ENCODE data around the gene HYAL1. TPM values are rescaled to one million over a fixed set of nuclear protein-coding genes. Genes with fewer than 3 reads are reported as not detected.

Gene HYAL1
- total and polyA plus RNA-seq, 4 donors = 1.6 to 51.2 (median 26.2) TPM

- TF ChIP-seq, protein P1, sequence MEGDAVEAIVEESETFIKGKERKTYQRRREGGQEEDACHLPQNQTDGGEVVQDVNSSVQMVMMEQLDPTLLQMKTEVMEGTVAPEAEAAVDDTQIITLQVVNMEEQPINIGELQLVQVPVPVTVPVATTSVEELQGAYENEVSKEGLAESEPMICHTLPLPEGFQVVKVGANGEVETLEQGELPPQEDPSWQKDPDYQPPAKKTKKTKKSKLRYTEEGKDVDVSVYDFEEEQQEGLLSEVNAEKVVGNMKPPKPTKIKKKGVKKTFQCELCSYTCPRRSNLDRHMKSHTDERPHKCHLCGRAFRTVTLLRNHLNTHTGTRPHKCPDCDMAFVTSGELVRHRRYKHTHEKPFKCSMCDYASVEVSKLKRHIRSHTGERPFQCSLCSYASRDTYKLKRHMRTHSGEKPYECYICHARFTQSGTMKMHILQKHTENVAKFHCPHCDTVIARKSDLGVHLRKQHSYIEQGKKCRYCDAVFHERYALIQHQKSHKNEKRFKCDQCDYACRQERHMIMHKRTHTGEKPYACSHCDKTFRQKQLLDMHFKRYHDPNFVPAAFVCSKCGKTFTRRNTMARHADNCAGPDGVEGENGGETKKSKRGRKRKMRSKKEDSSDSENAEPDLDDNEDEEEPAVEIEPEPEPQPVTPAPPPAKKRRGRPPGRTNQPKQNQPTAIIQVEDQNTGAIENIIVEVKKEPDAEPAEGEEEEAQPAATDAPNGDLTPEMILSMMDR (IDR thresholded peaks at IDR 0.05; ENCODE audit: control extremely low read depth, extremely low read depth) = peak; percentile 2
- peaks cover 3 to 35% (median 8%) of the 10 kb centered on the region in 4 donors for H3K36me3 ChIP-seq (ENCODE audit: control insufficient read depth in 4 of 4, insufficient read depth in 4 of 4, low read length in 4 of 4)
- DNase-seq = peak; percentile 98
- peak within 1 kb of the TSS; percentile 83 to 94 for H3K27ac ChIP-seq (ENCODE audit: low read depth in 1 of 2, low read length in 1 of 2)
- peaks cover 0 to 14% (median 0%) of the 10 kb centered on the region in 5 donors for H3K4me1 ChIP-seq (ENCODE audit: control insufficient read depth in 5 of 5, insufficient read depth in 5 of 5, low read length in 5 of 5)
- no peaks in the 10 kb centered on the region for H3K9me3 ChIP-seq (ENCODE audit: control insufficient read depth in 4 of 4, insufficient read depth in 3 of 4, low read length in 3 of 4)
- peak; percentile 98 for ATAC-seq (ENCODE audit: insufficient read depth, low FRiP score)
- peak within 1 kb of the TSS; percentile 81 for H3K4me3 ChIP-seq
- WGBS, 2 donors = 2% methylated on average over 49 to 67 of the region's 67 CpGs
- H3K27me3 ChIP-seq (ENCODE audit: control insufficient read depth in 3 of 3, insufficient read depth in 3 of 3, low read length in 2 of 3) = no peaks in the 10 kb centered on the region
- peak within 1 kb of the TSS; percentile 20 to 61 for H3K9ac ChIP-seq (ENCODE audit: insufficient read depth in 1 of 2, low read length in 2 of 2)
Observed at GRCh38 chr3:50292159-50293078, 11.0 kb downstream of the HYAL1 start, which contains the start of gene IFRD2. Gene IFRD2, minus strand, starts transcription at chr3:50292429. Its CDS starts 155 bp downstream, at chr3:50292274.

DNA sequence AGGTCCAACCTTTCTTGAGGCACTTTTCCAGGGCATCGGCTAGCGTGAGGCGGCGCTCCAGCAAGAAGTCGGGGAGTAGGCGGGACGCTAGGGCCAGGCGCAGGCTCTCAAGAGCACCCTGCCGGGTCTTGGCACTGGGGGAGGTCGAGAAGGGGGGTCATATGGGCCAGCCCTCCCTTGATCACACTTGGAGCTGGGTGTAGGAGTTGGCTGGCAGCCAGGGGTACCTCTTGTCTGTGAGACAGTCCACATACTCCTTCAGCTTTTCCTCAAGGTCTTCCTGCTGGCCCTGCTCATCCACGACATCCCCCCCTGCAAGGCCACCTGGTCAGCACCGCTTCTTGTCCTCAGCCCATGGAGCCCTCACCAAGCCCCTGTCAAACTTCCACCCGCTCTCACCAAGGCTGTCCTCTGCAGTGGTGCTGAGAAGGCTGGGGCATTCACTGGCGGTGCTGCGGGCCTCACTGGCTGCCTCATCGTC is 13.2 kb downstream of the HYAL1 start:
- ATAC-seq (ENCODE audit: insufficient read depth, low FRiP score) = no peak
- Histone ChIP-seq H3K4me1 (ENCODE audit: control insufficient read depth in 5 of 5, insufficient read depth in 5 of 5, low read length in 5 of 5) (peaks cover 0 to 14% (median 3%) of the 10 kb centered on the region in 5 donors), H3K36me3 (ENCODE audit: control insufficient read depth in 4 of 4, insufficient read depth in 4 of 4, low read length in 4 of 4) (peaks cover 3 to 43% (median 12%) of the 10 kb centered on the region in 4 donors), H3K27me3 (ENCODE audit: control insufficient read depth in 3 of 3, insufficient read depth in 3 of 3, low read length in 2 of 3) (no peaks in the 10 kb centered on the region), H3K9me3 (ENCODE audit: control insufficient read depth in 4 of 4, insufficient read depth in 3 of 4, low read length in 3 of 4) (no peaks in the 10 kb centered on the region), H3K4me3 (no peak overlapping the region), H3K9ac (ENCODE audit: insufficient read depth in 1 of 2, low read length in 2 of 2) (no peak overlapping the region), H3K27ac (ENCODE audit: low read depth in 1 of 2, low read length in 1 of 2) (no peak overlapping the region)
- 89 to 94% methylated on average over 16 of the region's 16 CpGs for WGBS, 2 donors
- TF ChIP-seq, protein P1 (IDR thresholded peaks at IDR 0.05; ENCODE audit: control extremely low read depth, extremely low read depth) = no peak
- no peak for DNase-seq

DNA sequence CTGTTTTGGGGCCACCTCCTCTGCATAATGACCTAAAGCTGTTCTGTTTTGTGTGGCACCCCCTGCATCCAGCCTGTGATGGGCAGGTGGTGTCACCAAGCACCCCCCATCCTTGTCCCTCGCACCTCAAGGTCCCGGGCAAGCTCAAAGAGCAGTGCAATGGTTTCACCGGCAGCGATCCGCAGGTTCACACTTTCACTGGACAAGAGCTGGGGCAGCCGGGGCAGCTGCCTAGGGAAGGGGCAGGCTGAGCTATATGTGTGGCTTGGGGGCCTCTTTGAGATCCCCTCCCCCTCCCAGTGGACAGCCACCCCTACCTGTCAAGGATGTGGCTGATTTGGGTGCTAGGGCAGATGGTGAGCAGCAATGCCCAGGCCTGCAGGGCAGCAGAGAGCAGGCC is 14.2 kb downstream of the HYAL1 start:
- H3K9me3 ChIP-seq (ENCODE audit: control insufficient read depth in 4 of 4, insufficient read depth in 3 of 4, low read length in 3 of 4) = no peaks in the 10 kb centered on the region
- ATAC-seq (ENCODE audit: insufficient read depth, low FRiP score) (no peak), DNase-seq (no peak)
- no peak overlapping the region for H3K27ac ChIP-seq (ENCODE audit: low read depth in 1 of 2, low read length in 1 of 2)
- peaks cover 0 to 14% (median 3%) of the 10 kb centered on the region in 5 donors for H3K4me1 ChIP-seq (ENCODE audit: control insufficient read depth in 5 of 5, insufficient read depth in 5 of 5, low read length in 5 of 5)
- peaks cover 3 to 43% (median 12%) of the 10 kb centered on the region in 4 donors for H3K36me3 ChIP-seq (ENCODE audit: control insufficient read depth in 4 of 4, insufficient read depth in 4 of 4, low read length in 4 of 4)
- WGBS, 2 donors = 92 to 97% methylated on average over 6 of the region's 6 CpGs
- no peak overlapping the region for H3K9ac ChIP-seq (ENCODE audit: insufficient read depth in 1 of 2, low read length in 2 of 2)
- H3K4me3 ChIP-seq = no peak overlapping the region
- TF ChIP-seq, protein P1 (IDR thresholded peaks at IDR 0.05; ENCODE audit: control extremely low read depth, extremely low read depth) = no peak
- no peaks in the 10 kb centered on the region for H3K27me3 ChIP-seq (ENCODE audit: control insufficient read depth in 3 of 3, insufficient read depth in 3 of 3, low read length in 2 of 3)
